OCI-LY7 (cell line): Measurements from ENCODE around the gene PIP. TPM values are rescaled to one million over a fixed set of nuclear protein-coding genes. Genes with fewer than 3 reads are reported as not detected.

Experiments
- BruUV-seq: library from RNA; stranded (reverse); fragments of 400-500 nt; replicated peaks from 2 replicates; lab custom pipeline; 2021; lab: Mats Ljungman, UMichigan
- CTCF ChIA-PET: fragments of 300-600 bp; sonication (Branson Sonifier 250); formaldehyde crosslinking; loops from one replicate; lab custom pipeline; 2022; ENCODE audit warnings: antibody characterized with exemption; ENCODE audit not compliant: unreplicated experiment; lab: Charles Lee
- POLR2A ChIA-PET: fragments of 300-600 bp; sonication (Branson Sonifier 250); formaldehyde crosslinking; loops from one replicate; lab custom pipeline; 2022; ENCODE audit warnings: antibody characterized with exemption; lab: Charles Lee
- DNase-seq: peaks from one replicate; pipeline ENCODE4 v3.0.0-alpha.2; 2015; ENCODE audit warnings: low spot score
- H2AFZ ChIP-seq: fragments of 200-600 bp; sonication (generic), shearing (Covaris generic); 2 replicates; pipeline ENCODE4 v1.6.1; 2014; ENCODE audit warnings: mild to moderate bottlenecking, antibody characterized with exemption, low read length, moderate library complexity
- H3K27ac ChIP-seq: fragments of 200-600 bp; sonication (generic); 2 replicates; pipeline ENCODE4 v1.5.1; 2014; ENCODE audit warnings: mixed run types, low read depth, mild to moderate bottlenecking, moderate library complexity, low read length, inconsistent platforms; ENCODE audit not compliant: poor library complexity, severe bottlenecking
- H3K36me3 ChIP-seq: fragments of 200-600 bp; sonication (generic); 2 replicates; pipeline ENCODE4 v1.6.1; 2014; ENCODE audit warnings: mild to moderate bottlenecking, antibody characterized with exemption, low read length, moderate library complexity, mixed read lengths; ENCODE audit not compliant: insufficient read depth
- H3K4me1 ChIP-seq: fragments of 200-600 bp; sonication (generic); 2 replicates; pipeline ENCODE4 v1.5.1; 2014; ENCODE audit warnings: mild to moderate bottlenecking, low read length; ENCODE audit not compliant: insufficient read depth, poor library complexity, severe bottlenecking
- H3K4me2 ChIP-seq: fragments of 200-600 bp; sonication (generic); 2 replicates; pipeline ENCODE4 v1.6.1; 2014; ENCODE audit warnings: mild to moderate bottlenecking, low read length
- H3K4me3 ChIP-seq: fragments of 200-600 bp; sonication (generic); 2 replicates; pipeline ENCODE4 v1.5.1; 2014; ENCODE audit warnings: mild to moderate bottlenecking, low read depth, low read length; ENCODE audit not compliant: poor library complexity, severe bottlenecking
- H3K79me2 ChIP-seq: fragments of 200-600 bp; sonication (generic); 2 replicates; pipeline ENCODE4 v1.6.1; 2016; ENCODE audit warnings: low read depth, mild to moderate bottlenecking, low read length, moderate library complexity, mixed read lengths; ENCODE audit not compliant: insufficient read depth
- H3K9me2 ChIP-seq: fragments of 200-600 bp; sonication (generic); 2 replicates; pipeline ENCODE4 v1.6.1; 2016; ENCODE audit warnings: mild to moderate bottlenecking, low read length, mixed read lengths; ENCODE audit not compliant: insufficient read depth
- H3K9me3 ChIP-seq: fragments of 200-600 bp; sonication (generic); 2 replicates; pipeline ENCODE4 v1.6.1; 2014; ENCODE audit warnings: mild to moderate bottlenecking, mixed run types, low read length, mixed read lengths
- H4K20me1 ChIP-seq: fragments of 200-600 bp; sonication (generic); 2 replicates; pipeline ENCODE4 v1.6.1; 2014; ENCODE audit warnings: mild to moderate bottlenecking, antibody characterized with exemption, low read length, moderate library complexity, mixed read lengths; ENCODE audit not compliant: insufficient read depth
- CTCF ChIP-seq: fragments of 200-600 bp; sonication (generic); conservative IDR thresholded peaks from 2 replicates; pipeline ENCODE4 v1.5.1; 2014; ENCODE audit warnings: mild to moderate bottlenecking, antibody characterized with exemption, low read length, moderate library complexity, mixed read lengths
- EZH2phosphoT487 ChIP-seq: fragments of 200-600 bp; sonication (generic); IDR thresholded peaks from 2 replicates; pipeline ENCODE4 v1.6.1; 2018; ENCODE audit warnings: low read depth, borderline replicate concordance, mild to moderate bottlenecking, mixed run types, antibody characterized with exemption, low read length, moderate library complexity, mixed read lengths
- intact Hi-C: fragments of 100-400 bp; cut with micrococcal nuclease; formaldehyde crosslinking; loops from one replicate; pipeline ENCODE4 v1.10.0; 2022; ENCODE audit not compliant: unreplicated experiment
- total RNA-seq, 2 experiments: library from RNA; depleted of rRNA in 1 of 2; stranded (reverse); fragments of >200 nt in 1 of 2; shearing (Covaris generic) in 1 of 2; gene quantifications; 2 replicates each; pipeline ENCODE4 v1.2.3, GENCODE V29; 2014 to 2022

Gene PIP
- total RNA-seq, 2 experiments from 2014 or later = not detected

DNA sequence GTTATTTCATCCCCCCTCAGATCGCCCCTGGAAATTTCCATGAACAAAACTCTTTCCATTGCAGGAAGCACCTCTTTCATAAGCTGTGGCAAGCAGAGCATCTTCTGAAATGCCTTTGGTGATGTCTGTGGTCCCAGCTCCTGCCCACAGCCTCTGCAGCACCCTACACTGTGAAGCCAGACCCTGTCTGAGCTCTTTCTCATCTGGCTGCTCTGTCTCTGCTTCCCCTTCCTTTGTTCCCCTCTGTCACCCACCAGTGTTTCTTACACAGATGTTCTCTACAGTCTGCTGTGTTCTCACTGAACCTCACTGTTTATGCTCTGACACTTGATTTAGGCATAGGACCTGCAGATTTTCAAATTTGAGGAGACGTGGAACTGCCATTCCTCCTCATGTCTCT is 49.5 kb downstream of the PIP start:
- Histone ChIP-seq H3K36me3 (no peaks in the 10 kb centered on the region), H3K4me3 (no peak overlapping the region), H3K79me2 (no peaks in the 10 kb centered on the region), H3K9me3 (peaks cover 15% of the 10 kb centered on the region), H2AFZ (no peak overlapping the region), H4K20me1 (no peaks in the 10 kb centered on the region), H3K4me1 (no peaks in the 10 kb centered on the region), H3K27ac (no peak overlapping the region), H3K9me2 (no peaks in the 10 kb centered on the region), H3K4me2 (no peak overlapping the region)
- no peak for TF ChIP-seq CTCF
- no peak for TF ChIP-seq EZH2phosphoT487
- ChIA-PET CTCF (interaction anchor here (0.6 kb wide), 1 partner anchor 173 kb away, joined by 3 read pairs; no protein-coding TSS in a partner anchor), POLR2A (no interaction called here)
- no TSS peak for BruUV-seq
- intact Hi-C loops = no loop called here
- no peak for DNase-seq

DNA sequence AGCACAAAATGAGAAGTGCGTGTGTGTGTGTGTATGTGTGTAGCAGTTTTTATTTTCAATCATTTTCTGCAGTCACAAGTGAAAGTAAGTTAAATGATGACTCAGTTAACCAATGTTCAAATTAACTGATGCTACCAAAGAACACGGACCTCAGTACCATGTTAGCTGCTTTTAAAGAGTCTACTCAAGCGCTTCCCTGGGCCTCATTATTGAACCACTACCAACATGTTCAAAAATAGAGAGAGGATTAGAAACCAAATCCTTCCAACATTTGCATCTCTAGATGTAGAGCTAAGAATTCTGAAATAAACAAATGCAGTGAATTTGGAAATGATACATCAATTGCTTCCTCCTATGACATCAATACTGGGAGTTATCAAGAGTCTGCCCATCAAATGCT is 51.1 kb downstream of the PIP start, which contains the start of gene TAS2R39:
TAS2R39 (plus strand) TSS at position 396 of the 400 bp plus-strand sequence; CDS start at position 396, 0 bp downstream.
- Histone ChIP-seq H2AFZ (no peak within 1 kb of the TSS), H3K79me2 (no peaks in the 10 kb centered on the region), H3K4me1 (no peaks in the 10 kb centered on the region), H3K9me3 (peaks cover 6% of the 10 kb centered on the region), H4K20me1 (no peaks in the 10 kb centered on the region), H3K9me2 (no peaks in the 10 kb centered on the region), H3K27ac (no peak within 1 kb of the TSS), H3K36me3 (no peaks in the 10 kb centered on the region), H3K4me2 (no peak within 1 kb of the TSS), H3K4me3 (no peak within 1 kb of the TSS)
- TF ChIP-seq CTCF = no peak
- TF ChIP-seq EZH2phosphoT487 = no peak
- BruUV-seq = no TSS peak
- ChIA-PET POLR2A (interaction anchor here (0.9 kb wide), 1 partner anchor 9 kb away, joined by 4 read pairs; no protein-coding TSS in a partner anchor), CTCF (no interaction called here)
- intact Hi-C loops = no loop called here
- no peak for DNase-seq

DNA sequence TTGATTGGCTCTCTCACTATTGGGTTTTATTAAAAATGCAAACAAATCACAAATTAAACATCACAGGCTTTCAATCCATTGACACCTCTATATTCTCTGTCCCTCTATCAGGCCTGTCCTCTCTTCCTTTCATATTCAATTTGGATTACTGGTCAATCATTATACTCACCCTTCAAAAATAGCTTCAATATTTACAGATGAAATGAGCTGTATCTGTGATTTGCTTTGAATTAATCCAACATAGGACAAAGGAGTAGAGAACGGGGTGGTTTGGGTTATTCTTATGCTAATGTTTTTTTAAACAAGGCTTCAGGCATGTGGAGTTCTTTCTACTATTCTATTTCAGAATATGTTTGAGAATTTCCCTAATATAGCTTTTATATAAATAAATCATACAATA is 53.7 kb downstream of the PIP start:
- Histone ChIP-seq H3K9me3 (no peaks in the 10 kb centered on the region), H3K4me1 (no peaks in the 10 kb centered on the region), H4K20me1 (no peaks in the 10 kb centered on the region), H3K36me3 (no peaks in the 10 kb centered on the region), H3K4me2 (no peak overlapping the region), H3K79me2 (no peaks in the 10 kb centered on the region), H2AFZ (no peak overlapping the region), H3K4me3 (no peak overlapping the region), H3K9me2 (no peaks in the 10 kb centered on the region), H3K27ac (no peak overlapping the region)
- BruUV-seq = no TSS peak
- DNase-seq = no peak
- POLR2A ChIA-PET = no interaction called here
- CTCF ChIA-PET = no interaction called here
- TF ChIP-seq EZH2phosphoT487 (no peak), CTCF (no peak)
- intact Hi-C loops = no loop called here
